HL-60/S4 treated with retinoic acid at 250 ng/mL for 4 days and 3 days (cell line): ENCODE measurements around the gene C1RL.

ENCODE experiments used
- in situ Hi-C: fragments of 300-500 bp; cut with MboI; formaldehyde crosslinking; loops from 2 replicates; pipeline ENCODE4 v1.7.0; 2022; ENCODE audit warnings: low sequenced_read_pairs

C1RL gene

GRCh38 chr12:7093486-7093885 is 15.5 kb downstream of the C1RL start:
- in situ Hi-C loops: no loop called here

GRCh38 chr12:7092986-7093460 is 16.0 kb downstream of the C1RL start:
- in situ Hi-C loops: no loop called here

DNA sequence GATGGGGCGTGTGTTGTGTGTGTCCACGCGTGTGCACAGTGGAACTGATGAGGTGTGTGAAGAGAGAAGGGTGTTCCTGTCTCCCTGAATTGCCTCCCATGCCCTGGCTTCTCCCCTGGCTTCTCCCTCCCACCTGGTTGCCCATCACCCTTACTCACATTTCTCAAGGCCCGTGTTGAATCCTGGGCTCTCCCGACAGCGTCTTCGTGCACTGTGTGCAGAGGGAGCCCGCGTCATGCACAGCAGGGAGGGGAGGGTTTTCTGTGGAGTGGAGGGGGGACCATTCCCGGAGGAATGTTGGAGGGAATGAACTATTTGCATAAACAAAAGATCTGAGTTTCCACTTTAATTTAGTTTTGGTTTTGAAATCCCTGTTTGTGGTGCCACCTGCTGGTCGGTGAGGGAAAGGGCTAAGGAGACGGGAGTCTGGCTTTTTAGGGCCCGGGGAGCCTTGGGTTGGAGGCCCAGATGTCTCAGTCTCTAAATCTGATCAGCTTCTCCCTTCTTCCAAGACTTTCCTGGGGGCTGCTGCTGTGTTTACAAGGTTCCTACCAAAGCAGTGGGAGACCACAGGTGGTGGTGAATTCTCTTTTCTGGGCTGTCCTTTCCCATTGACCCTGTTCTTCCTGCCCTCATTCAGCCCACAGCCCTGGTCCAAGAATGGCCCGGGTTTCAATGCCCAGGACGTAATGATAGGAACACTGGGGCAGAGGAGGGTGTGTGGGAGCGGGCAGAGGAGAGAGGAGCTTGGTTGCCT is 16.6 kb downstream of the C1RL start, which contains the start of gene C1R:
TSS of gene C1R (minus strand) at position 217 of the 757 bp plus-strand sequence. CDS start at position 160, 57 bp downstream.
- in situ Hi-C loops: no loop called here

DNA sequence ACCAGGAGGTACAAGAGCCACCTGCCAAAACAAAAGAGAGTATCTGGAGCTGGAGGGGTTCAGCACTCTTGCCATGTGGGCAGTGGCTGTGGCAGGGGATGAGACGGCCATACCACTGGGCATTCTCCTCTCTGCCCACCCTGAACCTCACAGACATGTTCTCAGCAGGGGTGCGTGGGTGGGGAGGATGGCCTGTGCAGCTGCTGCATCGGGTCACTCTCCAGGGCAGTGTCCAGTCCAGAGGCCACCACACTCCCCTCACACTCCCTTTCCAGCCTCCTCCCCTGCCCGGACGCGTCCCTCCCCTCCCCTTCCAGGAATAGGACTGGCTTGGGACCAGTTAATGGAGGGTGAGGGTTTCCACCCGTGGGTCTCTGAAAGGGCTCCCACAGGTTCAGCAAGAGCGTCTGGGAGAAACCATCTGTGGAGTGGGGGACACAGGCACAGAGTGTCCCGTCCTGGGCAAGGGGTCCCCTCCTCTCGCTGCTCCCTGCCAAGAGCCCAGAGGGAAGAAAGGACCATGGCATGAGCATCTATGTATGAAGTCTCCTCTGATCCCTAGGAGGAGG is 17.3 kb downstream of the C1RL start:
- in situ Hi-C loops: no loop called here

DNA sequence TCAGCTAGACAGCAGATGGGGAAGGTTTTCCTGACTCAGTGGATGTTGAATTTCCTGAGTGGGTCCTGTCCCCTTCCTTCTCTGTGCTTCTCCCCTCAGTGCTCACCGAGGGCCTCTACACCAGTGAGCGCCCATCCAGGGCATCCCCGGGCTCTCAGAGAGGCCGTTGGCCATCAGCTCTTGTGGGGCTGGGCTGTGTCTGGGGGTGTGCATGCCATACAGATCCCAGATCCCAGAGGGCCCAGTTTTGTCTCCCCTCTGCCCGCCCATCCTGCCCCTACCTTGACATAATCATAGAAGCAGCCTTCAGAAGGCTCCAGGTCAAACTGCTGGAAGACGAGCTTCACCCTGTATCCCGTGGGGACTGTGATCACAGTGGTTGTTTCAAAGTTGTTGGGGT is 17.8 kb downstream of the C1RL start:
- in situ Hi-C loops: no loop called here

- in situ Hi-C loops: no loop called here
Observed at GRCh38 chr12:7090222-7090998, 18.6 kb downstream of the C1RL start.

GRCh38 chr12:7089196-7089871 is 19.7 kb downstream of the C1RL start:
- in situ Hi-C loops: no loop called here

- in situ Hi-C loops: no loop called here
Observed at GRCh38 chr12:7083125-7083524, 25.9 kb downstream of the C1RL start.

- in situ Hi-C loops: no loop called here
Observed at GRCh38 chr12:7081037-7081436, 28.0 kb downstream of the C1RL start.

GRCh38 chr12:7079826-7080125 is 29.2 kb downstream of the C1RL start:
- in situ Hi-C loops: no loop called here

DNA sequence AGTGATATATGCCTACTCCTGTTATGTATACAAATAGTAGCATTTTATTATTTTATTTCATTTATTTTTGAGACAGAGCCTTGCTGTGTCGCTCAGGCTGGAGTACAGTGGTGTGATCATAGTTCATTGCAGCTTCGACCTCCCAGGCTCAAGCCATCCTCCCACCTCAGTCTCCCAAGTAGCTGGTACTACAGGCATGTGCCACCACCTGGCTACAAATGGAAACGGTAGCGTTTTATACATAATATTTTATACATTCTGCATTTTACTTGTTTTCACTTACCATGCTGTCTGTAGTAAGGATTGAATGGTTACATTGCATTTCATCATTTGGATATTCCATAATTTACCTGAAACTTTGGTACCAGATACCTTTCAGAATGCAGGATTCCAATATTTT is 30.9 kb downstream of the C1RL start:
- in situ Hi-C loops: no loop called here

- in situ Hi-C loops: no loop called here
Observed at GRCh38 chr12:7076493-7076892, 32.5 kb downstream of the C1RL start.

GRCh38 chr12:7075939-7076338 is 33.1 kb downstream of the C1RL start:
- in situ Hi-C loops: no loop called here

- in situ Hi-C loops: no loop called here
Observed at GRCh38 chr12:7075518-7075917, 33.5 kb downstream of the C1RL start.

GRCh38 chr12:7073946-7074345 is 35.1 kb downstream of the C1RL start:
- in situ Hi-C loops: no loop called here

DNA sequence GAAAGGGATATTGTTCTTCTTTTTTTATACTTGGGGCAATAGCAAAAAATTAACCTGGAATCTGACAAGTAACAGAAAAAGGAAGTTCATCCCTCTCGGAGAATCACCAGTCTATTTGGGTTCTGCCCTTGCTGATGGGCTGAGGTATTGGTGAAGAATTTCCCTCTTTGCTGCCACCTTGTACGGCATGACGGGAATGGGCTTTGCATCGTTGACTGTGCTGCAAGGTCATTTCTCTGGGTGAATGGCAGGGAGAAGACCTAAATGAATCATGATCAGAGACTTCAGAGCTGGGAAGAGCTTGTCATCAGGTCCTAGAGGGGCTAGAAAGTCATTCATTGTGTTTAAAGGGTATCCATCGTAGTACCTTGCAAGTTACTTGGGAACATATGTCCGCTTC is 36.5 kb downstream of the C1RL start:
- in situ Hi-C loops: no loop called here

- in situ Hi-C loops: no loop called here
Observed at GRCh38 chr12:7072035-7072434, 37.0 kb downstream of the C1RL start.

- in situ Hi-C loops: no loop called here
Observed at GRCh38 chr12:7069386-7069785, 39.6 kb downstream of the C1RL start.

- in situ Hi-C loops: no loop called here
Observed at GRCh38 chr12:7068994-7069346, 40.0 kb downstream of the C1RL start.

DNA sequence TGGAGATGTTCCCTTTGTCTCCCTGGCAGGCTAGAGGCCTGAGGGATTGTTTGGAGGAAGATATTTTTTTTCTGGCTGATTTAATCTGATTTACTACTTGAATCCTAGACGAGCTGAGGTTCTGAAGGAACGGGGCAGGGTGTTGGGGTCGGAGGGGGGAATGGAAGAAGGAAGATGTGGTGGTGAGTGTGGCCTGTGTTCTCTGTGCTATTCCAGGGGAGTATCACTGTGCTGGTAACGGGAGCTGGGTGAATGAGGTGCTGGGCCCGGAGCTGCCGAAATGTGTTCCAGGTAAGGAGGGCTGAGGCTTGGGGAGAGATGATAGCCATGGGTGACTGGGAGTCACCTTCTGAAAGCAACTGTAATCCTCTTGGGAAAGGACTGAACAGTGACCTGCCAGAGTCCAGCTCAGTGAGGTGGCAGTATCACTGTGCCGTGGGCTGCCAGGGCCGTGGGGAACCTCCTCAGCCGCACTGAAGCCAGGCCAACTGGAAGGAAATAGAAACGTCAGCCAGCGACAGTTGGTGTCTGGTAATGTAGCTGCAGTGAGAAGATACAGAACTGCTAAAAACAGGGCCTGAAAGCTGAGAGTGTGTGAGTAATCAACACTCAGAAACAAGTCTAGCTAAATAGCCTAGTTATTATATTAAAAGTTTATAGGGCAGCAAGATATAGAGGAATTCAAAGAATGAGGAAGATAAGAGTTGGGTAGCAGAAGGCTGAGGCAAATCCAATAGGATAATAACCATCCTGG is 40.6 kb downstream of the C1RL start:
- in situ Hi-C loops: no loop called here

GRCh38 chr12:7067096-7067495 is 41.9 kb downstream of the C1RL start:
- in situ Hi-C loops: no loop called here
